GM12865 (cell line): ENCODE measurements around the gene OR52B6.
"Not testable (repeated sequence)": the region's sequence is repeated elsewhere in the genome, so short reads cannot be mapped to it uniquely, and the experiment has no call there.

Experiments
- DNase-seq: peaks from one replicate; pipeline ENCODE4 v3.0.0; 2010; ENCODE audit warnings: low read depth
- H3K4me3 ChIP-seq: 2 replicates; pipeline ENCODE4 v1.5.1; 2011; ENCODE audit warnings: mild to moderate bottlenecking, low read depth, low read length, control low read depth
- CTCF ChIP-seq: IDR thresholded peaks from 2 replicates; pipeline ENCODE4 v1.5.1; 2011; ENCODE audit warnings: low read length, control low read depth, low read depth, inconsistent platforms; ENCODE audit not compliant: insufficient read depth; ENCODE audit errors: missing control alignments

The OR52B6 gene

GRCh38 chr11:5574654-5575053 is 6.0 kb upstream of the OR52B6 start:
- DNase-seq: no peak
- H3K4me3 ChIP-seq: no peak overlapping the region
- TF ChIP-seq CTCF: no peak

GRCh38 chr11:5575152-5575551 is 5.5 kb upstream of the OR52B6 start:
- no peak for TF ChIP-seq CTCF
- H3K4me3 ChIP-seq: no peak overlapping the region
- DNase-seq: no peak

GRCh38 chr11:5577101-5577500 is 3.6 kb upstream of the OR52B6 start:
- DNase-seq: no peak
- no peak overlapping the region for H3K4me3 ChIP-seq
- no peak for TF ChIP-seq CTCF

- no peak for DNase-seq
- TF ChIP-seq CTCF: no peak
- H3K4me3 ChIP-seq: no peak overlapping the region
Measured at GRCh38 chr11:5581014-5581413, 337 bp downstream of the OR52B6 start.

- H3K4me3 ChIP-seq, DNase-seq: not testable (repeated sequence)
Measured at GRCh38 chr11:5584458-5584857, 3.8 kb downstream of the OR52B6 start.

GRCh38 chr11:5589906-5590305 is 9.2 kb downstream of the OR52B6 start:
- DNase-seq, H3K4me3 ChIP-seq: not testable (repeated sequence)

- no peak for TF ChIP-seq CTCF
- no peak for DNase-seq
- no peak overlapping the region for H3K4me3 ChIP-seq
Measured at GRCh38 chr11:5591613-5592012, 10.9 kb downstream of the OR52B6 start.

- no peak for TF ChIP-seq CTCF
- no peak overlapping the region for H3K4me3 ChIP-seq
- DNase-seq: no peak
Measured at GRCh38 chr11:5592615-5593014, 11.9 kb downstream of the OR52B6 start.
